CD14-positive monocyte (primary cell): ENCODE results near the gene CELSR1. TPM values are rescaled to one million over a fixed set of nuclear protein-coding genes. Genes with fewer than 3 reads are reported as not detected.

Experiments used
- DNase-seq, 3 donors: peaks; one replicate each; pipeline ENCODE4 v3.0.0-alpha.2; 2011 to 2022
- H2AFZ ChIP-seq: 2 replicates; pipeline ENCODE4 v1.6.0; 2012; ENCODE audit warnings: mild to moderate bottlenecking, low read depth, low read length, inconsistent platforms; ENCODE audit not compliant: insufficient read depth, poor library complexity, severe bottlenecking
- H3K27ac ChIP-seq, 2 donors: 1 replicate in 1 of 2; 2 replicates in 1 of 2; pipeline ENCODE4 v1.5.1; 2012 to 2013; ENCODE audit warnings: low read length in 2 of 2, control low read depth in 1 of 2, inconsistent platforms in 1 of 2, low read depth in 1 of 2, mild to moderate bottlenecking in 1 of 2
- H3K27me3 ChIP-seq, 2 donors: one replicate each; pipeline versions ENCODE4 v1.6.0 to v1.6.1; 2011 to 2013; ENCODE audit warnings: low read length in 2 of 2; ENCODE audit not compliant: control insufficient read depth in 2 of 2, insufficient read depth in 2 of 2
- H3K36me3 ChIP-seq, 2 donors: replicated peaks in 1 of 2; 1 replicate in 1 of 2; 2 replicates in 1 of 2; pipeline versions ENCODE4 v1.5.1 to v1.6.1; 2012 to 2013; ENCODE audit warnings: low read length in 2 of 2, control low read depth in 1 of 2, inconsistent platforms in 1 of 2, mild to moderate bottlenecking in 1 of 2; ENCODE audit not compliant: insufficient read depth in 2 of 2, control insufficient read depth in 1 of 2
- H3K4me1 ChIP-seq, 2 donors: 1 replicate in 1 of 2; 2 replicates in 1 of 2; pipeline versions ENCODE4 v1.5.1 to v1.6.1; 2012 to 2013; ENCODE audit warnings: low read length in 2 of 2, control low read depth in 1 of 2, inconsistent platforms in 1 of 2, mild to moderate bottlenecking in 1 of 2, moderate library complexity in 1 of 2; ENCODE audit not compliant: insufficient read depth in 2 of 2, control insufficient read depth in 1 of 2
- H3K4me2 ChIP-seq: replicated peaks from 2 replicates; pipeline ENCODE3; 2012; ENCODE audit warnings: low read length, moderate library complexity, mild to moderate bottlenecking; ENCODE audit not compliant: poor library complexity, severe bottlenecking; ENCODE audit errors: extremely low read depth
- H3K4me3 ChIP-seq, 3 experiments: fragments of 200-600 bp in 1 of 3; sonication (generic) in 1 of 3; replicated peaks in 1 of 3; 1 replicate in 2 of 3; 2 replicates in 1 of 3; pipeline ENCODE4 v1.5.1; 2011 to 2013; ENCODE audit warnings: low read length in 3 of 3, mild to moderate bottlenecking in 3 of 3, control low read depth in 2 of 3, low read depth in 2 of 3, inconsistent platforms in 1 of 3, moderate library complexity in 1 of 3
- H3K79me2 ChIP-seq: 2 replicates; pipeline ENCODE4 v1.6.0; 2012; ENCODE audit warnings: mild to moderate bottlenecking, control low read depth, inconsistent platforms, low read length, moderate library complexity; ENCODE audit not compliant: insufficient read depth
- H3K9ac ChIP-seq: 2 replicates; pipeline ENCODE4 v1.6.0; 2017; ENCODE audit warnings: low read length, mild to moderate bottlenecking; ENCODE audit not compliant: insufficient read depth, poor library complexity, severe bottlenecking
- H3K9me3 ChIP-seq, 2 donors: replicated peaks in 1 of 2; 1 replicate in 1 of 2; 2 replicates in 1 of 2; pipeline versions ENCODE4 v1.5.1 to v1.6.1; 2012 to 2013; ENCODE audit warnings: low read length in 2 of 2, control low read depth in 1 of 2; ENCODE audit not compliant: control insufficient read depth in 1 of 2, insufficient read depth in 1 of 2
- H4K20me1 ChIP-seq: 2 replicates; pipeline ENCODE4 v1.6.0; 2012; ENCODE audit warnings: mild to moderate bottlenecking, low read length, control low read depth, moderate library complexity; ENCODE audit not compliant: insufficient read depth
- H3K27ac Mint-ChIP-seq, 7 donors: one replicate each; pipeline ENCODE4 v1.8.0; 2020; ENCODE audit warnings: mild to moderate bottlenecking in 7 of 7, mixed read lengths in 7 of 7, moderate library complexity in 6 of 7, inconsistent platforms in 2 of 7
- H3K27me3 Mint-ChIP-seq, 3 donors: one replicate each; pipeline ENCODE4 v1.8.0; 2021 to 2022; ENCODE audit warnings: low read depth in 3 of 3, mild to moderate bottlenecking in 3 of 3, mixed read lengths in 3 of 3, moderate library complexity in 3 of 3, inconsistent platforms in 1 of 3
- H3K36me3 Mint-ChIP-seq, 2 donors: one replicate each; pipeline ENCODE4 v1.8.0; 2020; ENCODE audit warnings: mixed read lengths in 2 of 2, inconsistent platforms in 1 of 2, mild to moderate bottlenecking in 1 of 2
- H3K4me1 Mint-ChIP-seq: one replicate; pipeline ENCODE4 v1.8.0; 2020; ENCODE audit warnings: mild to moderate bottlenecking, mixed read lengths
- H3K4me3 Mint-ChIP-seq, 2 donors: one replicate each; pipeline ENCODE4 v1.8.0; 2020; ENCODE audit warnings: mild to moderate bottlenecking in 2 of 2, mixed read lengths in 2 of 2, moderate library complexity in 1 of 2
- H3K9me3 Mint-ChIP-seq, 7 donors: one replicate each; pipeline ENCODE4 v1.8.0; 2020 to 2022; ENCODE audit warnings: mixed read lengths in 7 of 7, mild to moderate bottlenecking in 6 of 7, moderate library complexity in 6 of 7, inconsistent platforms in 2 of 7
- WGBS: methylation state at CpG from one replicate; pipeline ENCODE4 v1.1.5; 2013; ENCODE audit warnings: missing lambda C conversion rate; ENCODE audit not compliant: insufficient coverage; 5-methylcytosine and 5-hydroxymethylcytosine counted together
- intact Hi-C, 2 donors: fragments of 100-400 bp; cut with micrococcal nuclease; formaldehyde crosslinking; loops; one replicate each; pipeline versions ENCODE4 v1.15.0 to v1.15.1; 2023
- polyA plus RNA-seq, 3 donors: library from polyadenylated mRNA; depleted of rRNA in 1 of 3; unstranded in 2 of 3; stranded (reverse) in 1 of 3; fragments of 300-500 nt in 2 of 3; fragments of >200 nt in 1 of 3; fragmentation: Illumina TruSeq in 2 of 3; gene quantifications; 1 replicate in 2 of 3; 2 replicates in 1 of 3; pipeline ENCODE4 v1.2.3, GENCODE V29; 2012 to 2021
- TF ChIP-seq, protein P1 (sequence below): fragments of 200-600 bp; IDR thresholded peaks from one replicate; pipeline ENCODE4 v1.8.0; 2022; ENCODE audit warnings: antibody characterized with exemption, mild to moderate bottlenecking

CELSR1 gene
- polyA plus RNA-seq, 3 donors, result 0.16 TPM; not detected in 2

DNA sequence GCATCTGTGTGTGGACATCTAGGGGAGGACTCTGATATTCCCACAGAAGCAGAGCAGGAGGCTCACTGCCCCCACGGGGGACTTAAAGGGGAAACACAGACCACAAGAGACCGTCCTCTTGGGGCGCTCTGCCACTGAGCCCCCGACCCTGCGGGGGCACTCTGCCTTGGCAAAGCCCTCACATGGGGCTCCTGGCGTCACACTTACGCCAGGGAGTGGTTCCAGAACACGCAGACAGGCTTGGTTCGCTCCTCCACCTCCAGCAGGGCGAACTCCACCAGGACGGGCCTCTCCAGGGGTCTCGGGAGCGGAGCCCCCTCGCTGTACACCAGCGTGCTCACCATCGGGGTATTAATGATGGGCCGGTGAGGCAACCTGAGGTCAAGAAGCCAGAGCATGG lies 156.8 kb downstream of the CELSR1 start:
- Mint-ChIP-seq H3K9me3 (peaks cover 7 to 18% (median 16%) of the 10 kb centered on the region in 7 donors), H3K27me3 (peaks cover 0 to 5% (median 2%) of the 10 kb centered on the region in 3 donors), H3K27ac (no peak overlapping the region), H3K36me3 (peaks cover 0 to 1% of the 10 kb centered on the region in 2 donors), H3K4me3 (no peak overlapping the region), H3K4me1 (no peaks in the 10 kb centered on the region)
- no peaks in the 10 kb centered on the region for H3K36me3 ChIP-seq
- H3K9ac ChIP-seq, result no peak overlapping the region
- no peaks in the 10 kb centered on the region for H3K79me2 ChIP-seq
- DNase-seq, result no peak
- no peak overlapping the region for H3K27ac ChIP-seq
- 92% methylated on average over 13 of the region's 17 CpGs for WGBS
- H3K27me3 ChIP-seq, result no peaks in the 10 kb centered on the region
- no peak overlapping the region for H3K4me3 ChIP-seq
- no peak overlapping the region for H2AFZ ChIP-seq
- intact Hi-C loops, result no loop called here
- peaks cover 0 to 13% of the 10 kb centered on the region in 2 donors for H3K9me3 ChIP-seq
- H3K4me1 ChIP-seq, result no peaks in the 10 kb centered on the region
- no peak overlapping the region for H3K4me2 ChIP-seq
- TF ChIP-seq, protein P1, sequence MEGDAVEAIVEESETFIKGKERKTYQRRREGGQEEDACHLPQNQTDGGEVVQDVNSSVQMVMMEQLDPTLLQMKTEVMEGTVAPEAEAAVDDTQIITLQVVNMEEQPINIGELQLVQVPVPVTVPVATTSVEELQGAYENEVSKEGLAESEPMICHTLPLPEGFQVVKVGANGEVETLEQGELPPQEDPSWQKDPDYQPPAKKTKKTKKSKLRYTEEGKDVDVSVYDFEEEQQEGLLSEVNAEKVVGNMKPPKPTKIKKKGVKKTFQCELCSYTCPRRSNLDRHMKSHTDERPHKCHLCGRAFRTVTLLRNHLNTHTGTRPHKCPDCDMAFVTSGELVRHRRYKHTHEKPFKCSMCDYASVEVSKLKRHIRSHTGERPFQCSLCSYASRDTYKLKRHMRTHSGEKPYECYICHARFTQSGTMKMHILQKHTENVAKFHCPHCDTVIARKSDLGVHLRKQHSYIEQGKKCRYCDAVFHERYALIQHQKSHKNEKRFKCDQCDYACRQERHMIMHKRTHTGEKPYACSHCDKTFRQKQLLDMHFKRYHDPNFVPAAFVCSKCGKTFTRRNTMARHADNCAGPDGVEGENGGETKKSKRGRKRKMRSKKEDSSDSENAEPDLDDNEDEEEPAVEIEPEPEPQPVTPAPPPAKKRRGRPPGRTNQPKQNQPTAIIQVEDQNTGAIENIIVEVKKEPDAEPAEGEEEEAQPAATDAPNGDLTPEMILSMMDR, result no peak
- H4K20me1 ChIP-seq, result no peaks in the 10 kb centered on the region

DNA sequence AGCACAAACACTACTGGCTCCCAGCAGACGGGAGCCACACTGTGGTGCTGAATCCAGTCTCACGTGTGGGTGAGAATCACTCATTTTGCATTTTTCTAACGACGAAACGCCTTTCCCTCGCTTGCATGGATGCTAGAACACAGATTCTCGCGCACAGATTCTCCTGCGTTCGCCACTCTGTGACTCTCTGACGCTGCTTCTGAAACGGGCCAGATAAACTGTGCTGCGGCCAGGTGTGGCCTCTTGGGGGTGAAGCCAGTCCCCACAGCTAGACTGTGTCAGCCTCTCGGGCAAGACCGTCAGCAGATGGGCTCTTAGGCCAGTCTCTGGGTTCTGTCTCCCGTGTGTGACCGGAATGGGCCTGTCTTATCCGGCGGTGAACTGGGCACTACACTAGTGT lies 157.4 kb downstream of the CELSR1 start:
- Mint-ChIP-seq H3K9me3 (peaks cover 10 to 23% (median 21%) of the 10 kb centered on the region in 7 donors), H3K36me3 (peaks cover 0 to 4% of the 10 kb centered on the region in 2 donors), H3K27ac (no peak overlapping the region)

More for the DNA sequence above, 157.4 kb downstream of the CELSR1 start:
- H3K27me3 Mint-ChIP-seq, result peaks cover 2 to 8% (median 6%) of the 10 kb centered on the region in 3 donors
- Histone ChIP-seq H4K20me1 (no peaks in the 10 kb centered on the region), H3K9ac (no peak overlapping the region), H3K27me3 (no peaks in the 10 kb centered on the region), H3K79me2 (no peaks in the 10 kb centered on the region), H3K27ac (no peak overlapping the region), H3K4me2 (no peak overlapping the region), H3K36me3 (no peaks in the 10 kb centered on the region), H3K9me3 (peaks cover 0 to 17% of the 10 kb centered on the region in 2 donors), H3K4me3 (no peak overlapping the region), H2AFZ (no peak overlapping the region), H3K4me1 (no peaks in the 10 kb centered on the region)
- DNase-seq, result no peak
- H3K4me1 Mint-ChIP-seq, result no peaks in the 10 kb centered on the region
- TF ChIP-seq, protein P1, result no peak
- intact Hi-C loops, result no loop called here
- 94% methylated on average over 19 of the region's 19 CpGs for WGBS
- H3K4me3 Mint-ChIP-seq, result peak overlapping the region in 1 of 2 donors; percentile 27
